Renal cortical epithelial cell (primary cell): ENCODE data around the gene RIMBP2. TPM values are rescaled to one million over a fixed set of nuclear protein-coding genes. Genes with fewer than 3 reads are reported as not detected.

Experiments used
- DNase-seq: peaks from one replicate; pipeline ENCODE4 v3.0.0-alpha.2; 2011; ENCODE audit warnings: low read depth
- total RNA-seq: library from RNA; depleted of rRNA; stranded (reverse); fragments of >200 nt; gene quantifications from 2 replicates; pipeline ENCODE4 v1.2.3, GENCODE V29; 2014

The RIMBP2 gene
- total RNA-seq, 1 donor from 2014 or later = 3.2 TPM

- DNase-seq = no peak
Observed at GRCh38 chr12:130569521-130569920, 146.6 kb downstream of the RIMBP2 start.

- no peak for DNase-seq
Observed at GRCh38 chr12:130568501-130568900, 147.6 kb downstream of the RIMBP2 start.

GRCh38 chr12:130568041-130568440 lies 148.1 kb downstream of the RIMBP2 start:
- no peak for DNase-seq

- DNase-seq = no peak
Observed at GRCh38 chr12:130566446-130567155, 149.5 kb downstream of the RIMBP2 start.

DNA sequence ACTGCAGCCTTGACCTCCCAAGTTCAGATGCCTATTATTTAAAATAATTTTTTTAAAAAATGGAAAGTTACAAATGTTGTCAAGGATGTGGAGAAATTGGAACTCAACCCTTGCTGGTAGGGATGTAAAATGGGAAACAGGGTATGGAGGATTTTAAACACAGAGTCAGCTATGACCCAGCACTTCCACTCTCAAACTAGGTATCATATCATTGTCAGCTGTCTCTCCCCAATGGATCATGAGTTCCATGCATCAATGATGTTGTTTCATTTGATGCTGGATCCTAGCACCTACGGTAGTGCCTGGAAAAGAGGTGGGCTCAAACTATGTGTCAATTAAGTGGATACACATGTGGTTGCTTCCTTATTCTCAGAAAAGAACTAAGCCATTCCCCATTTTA lies 150.9 kb downstream of the RIMBP2 start:
- DNase-seq = no peak

DNA sequence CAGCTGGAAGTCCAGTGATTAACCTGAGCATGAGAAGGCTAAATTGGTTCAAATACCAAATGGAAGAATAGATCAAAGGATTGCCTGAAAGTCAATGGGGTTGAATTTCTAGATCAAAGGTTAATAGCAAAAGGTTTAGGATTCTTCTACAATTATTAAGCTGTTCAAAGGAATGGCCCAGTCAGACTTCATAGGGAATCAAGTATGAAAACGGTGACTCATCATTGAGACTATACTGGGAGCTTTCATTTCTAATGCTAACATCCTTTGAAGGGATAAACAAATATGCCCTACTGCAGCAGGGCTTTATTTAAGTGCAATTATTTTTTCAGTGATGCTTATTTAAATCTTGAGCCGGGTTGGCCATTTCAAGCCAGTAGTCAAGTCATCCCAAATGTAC lies 152.8 kb downstream of the RIMBP2 start:
- DNase-seq = no peak

- no peak for DNase-seq
Observed at GRCh38 chr12:130562716-130563115, 153.4 kb downstream of the RIMBP2 start.

DNA sequence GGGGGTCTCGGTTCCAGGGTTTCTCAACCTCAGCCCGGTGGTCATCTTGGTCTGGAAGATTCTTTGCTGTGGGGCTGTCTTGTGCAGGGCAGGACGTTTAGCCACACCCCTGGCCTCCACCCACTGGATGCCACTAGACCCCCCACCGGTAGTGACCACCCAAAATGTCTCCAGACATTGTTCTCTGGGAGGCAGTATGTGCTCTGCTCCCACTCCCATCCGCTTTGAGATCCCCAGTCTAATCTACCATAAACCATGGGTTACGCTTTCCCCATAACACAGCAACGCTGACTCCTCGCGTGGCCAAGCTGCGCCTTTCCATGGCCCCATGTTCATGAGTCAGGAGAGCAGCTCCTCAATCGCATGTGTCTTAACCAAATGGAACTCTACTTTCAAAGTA lies 155.8 kb downstream of the RIMBP2 start:
- DNase-seq = no peak

- DNase-seq = no peak
Observed at GRCh38 chr12:130559806-130560205, 156.3 kb downstream of the RIMBP2 start.

DNA sequence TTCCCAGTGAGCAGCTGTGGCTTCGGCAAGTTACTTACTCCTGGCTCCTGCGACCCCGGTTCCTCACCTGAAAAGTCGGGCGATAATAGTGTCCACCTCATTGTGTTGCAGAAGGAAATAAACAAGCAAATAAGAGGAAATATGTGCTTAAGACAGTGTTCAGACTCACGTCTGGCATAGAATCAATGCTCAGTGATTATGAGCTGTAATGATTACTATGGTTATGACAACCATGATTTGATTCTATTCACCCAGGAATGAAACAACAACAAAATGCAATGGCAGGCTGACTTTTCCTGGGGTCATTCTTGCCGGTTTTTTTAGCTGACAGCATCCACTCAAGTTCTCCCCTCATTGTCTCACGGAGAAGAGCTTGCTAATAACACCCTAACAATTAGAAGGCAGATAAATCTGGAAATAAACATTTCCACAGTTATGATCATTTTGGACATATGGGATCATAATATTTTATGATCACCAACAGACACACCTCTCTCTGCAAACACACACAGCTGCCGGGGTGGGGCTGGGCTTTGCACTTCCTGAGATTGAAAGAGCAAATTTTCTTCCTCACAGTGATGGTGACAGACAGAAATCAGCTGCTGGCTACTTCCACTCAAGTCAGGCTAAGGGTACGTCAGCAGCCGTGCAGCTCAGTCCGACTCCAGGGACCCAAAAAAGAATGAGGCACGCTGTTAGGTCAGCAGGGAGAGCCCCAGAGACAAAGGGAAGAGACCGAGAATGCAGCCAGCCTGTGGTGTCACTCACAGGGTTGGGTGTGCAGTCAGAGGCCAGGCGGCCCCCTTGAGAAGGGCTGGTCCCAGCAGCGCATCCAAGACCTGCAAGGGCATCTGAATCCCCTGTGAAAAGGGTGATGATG lies 158.0 kb downstream of the RIMBP2 start:
- no peak for DNase-seq

GRCh38 chr12:130557201-130557600 lies 158.9 kb downstream of the RIMBP2 start:
- DNase-seq = no peak

GRCh38 chr12:130556486-130557055 lies 159.5 kb downstream of the RIMBP2 start:
- no peak for DNase-seq

DNA sequence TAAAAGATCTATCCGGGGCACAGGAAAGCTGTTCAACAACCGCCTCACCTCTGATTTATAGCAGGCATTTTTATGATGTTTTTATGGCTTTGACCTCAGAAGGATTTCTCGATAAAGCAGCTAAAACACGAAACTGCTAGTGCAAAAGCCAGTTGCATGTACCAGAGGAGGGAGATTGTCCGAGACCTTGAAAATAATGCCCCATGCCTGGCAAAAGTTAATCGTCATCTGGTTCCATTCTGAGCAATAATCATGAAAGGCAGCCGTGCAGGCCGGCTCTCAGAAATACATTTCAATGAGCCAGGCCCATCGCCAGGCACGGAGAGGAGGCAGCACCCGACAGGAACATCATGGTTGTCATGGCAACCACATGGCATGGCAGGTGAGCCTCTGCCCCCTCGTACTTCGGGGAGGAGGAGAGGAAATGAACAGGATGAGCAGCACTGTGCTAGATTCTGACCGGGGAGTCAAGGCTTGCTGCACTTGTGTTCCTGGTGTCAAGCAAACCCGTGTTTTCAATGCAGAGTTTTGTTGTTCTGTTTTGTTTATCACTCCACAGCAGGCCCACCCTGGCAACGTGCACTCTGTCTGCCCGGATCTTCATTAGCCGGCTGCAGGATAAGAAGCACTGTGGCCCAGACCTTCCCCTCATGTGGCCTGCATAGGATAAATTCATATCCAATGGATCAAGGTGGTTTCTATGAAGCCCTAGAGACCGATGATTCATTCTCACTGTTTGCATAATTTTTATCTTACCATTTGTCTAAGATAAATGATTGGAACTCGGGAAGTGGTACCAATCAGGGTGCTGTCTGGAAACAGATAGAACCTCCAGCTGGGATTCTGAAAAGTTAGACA lies 160.2 kb downstream of the RIMBP2 start:
- DNase-seq = no peak

GRCh38 chr12:130555221-130555620 lies 160.9 kb downstream of the RIMBP2 start:
- no peak for DNase-seq

- no peak for DNase-seq
Observed at GRCh38 chr12:130552483-130552996, 163.6 kb downstream of the RIMBP2 start.

DNA sequence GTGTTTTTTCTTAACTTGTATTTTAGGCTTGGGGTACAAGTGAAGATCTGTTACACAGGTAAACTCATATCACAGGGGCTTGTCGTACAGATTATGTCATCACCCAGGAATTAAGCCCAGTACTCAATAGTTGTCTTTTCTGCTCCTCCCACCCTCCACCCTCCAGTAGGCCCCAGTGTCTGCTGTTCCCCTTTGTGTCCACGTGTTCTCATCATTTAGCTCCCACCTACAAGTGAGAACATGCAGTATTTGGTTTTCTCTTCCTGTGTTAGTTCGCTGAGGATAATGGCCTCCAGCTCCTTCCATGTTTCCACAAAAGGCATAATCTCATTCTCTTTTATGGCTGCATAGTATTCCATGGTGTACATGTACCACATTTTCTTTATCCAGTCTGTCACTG lies 166.7 kb downstream of the RIMBP2 start:
- DNase-seq = no peak

DNA sequence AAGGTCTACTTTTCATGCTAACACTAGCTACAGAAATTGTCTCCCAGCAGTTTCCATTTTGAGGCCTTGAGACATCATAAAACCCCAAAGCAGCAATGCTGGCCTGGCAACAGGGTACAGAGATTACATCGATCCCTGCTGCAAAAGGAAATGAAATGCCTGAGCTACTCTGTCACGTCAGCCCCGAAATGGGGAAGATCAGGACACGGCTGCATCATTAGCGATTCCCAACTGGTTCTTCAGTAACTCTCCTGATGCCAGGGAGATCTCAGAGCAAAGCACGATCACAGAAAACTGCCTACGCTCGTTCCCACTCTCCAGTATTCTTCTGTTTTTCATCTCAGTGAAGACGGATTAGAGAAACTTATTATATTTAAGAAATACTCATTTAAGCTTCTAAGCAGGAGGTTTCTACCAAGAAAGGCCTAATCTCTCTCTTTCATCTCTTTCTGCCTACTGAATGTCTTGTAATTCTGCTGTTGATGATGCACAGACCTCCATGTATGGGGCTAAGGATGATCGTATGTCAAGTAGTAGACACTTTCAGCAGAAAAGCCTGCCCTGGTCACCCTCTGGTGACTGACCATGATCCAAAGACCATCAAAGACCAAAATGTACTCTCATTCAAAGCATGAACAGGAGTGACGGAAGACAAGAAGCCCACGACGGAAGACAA lies 168.5 kb downstream of the RIMBP2 start:
- no peak for DNase-seq

- no peak for DNase-seq
Observed at GRCh38 chr12:130546494-130546893, 169.6 kb downstream of the RIMBP2 start.

DNA sequence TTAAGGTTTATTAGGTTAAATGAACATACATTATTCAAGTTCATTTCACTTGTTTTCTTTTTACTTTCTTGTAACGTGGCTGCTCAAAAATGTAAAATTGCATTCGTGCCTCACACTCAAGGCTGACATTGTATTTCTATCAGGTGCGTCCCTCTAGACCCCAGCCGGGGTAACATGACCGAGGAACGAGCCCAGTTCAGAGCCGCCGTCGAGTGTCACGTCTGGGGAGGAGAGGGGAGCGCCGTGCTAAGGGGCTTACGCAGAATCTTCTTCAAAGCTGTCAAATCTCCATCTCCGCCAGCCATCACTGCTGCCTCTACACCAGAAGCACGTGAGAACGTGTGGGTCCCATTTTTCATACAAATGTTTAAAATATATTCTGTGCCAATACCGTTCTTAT lies 170.6 kb downstream of the RIMBP2 start:
- no peak for DNase-seq

GRCh38 chr12:130540376-130540775 lies 175.7 kb downstream of the RIMBP2 start:
- no peak for DNase-seq
